ENCODE results near the gene CEP135.

- no peak for TF ChIP-seq CTCF (IDR thresholded peaks at IDR 0.05 in 2 of 3, conservative IDR thresholded peaks at IDR 0.05 in 1 of 3; ENCODE audit: borderline replicate concordance in 1 of 3, insufficient read depth in 1 of 3, low read depth in 2 of 3, low read length in 2 of 3)
- TF ChIP-seq ZNF274 (IDR thresholded peaks at IDR 0.05; ENCODE audit: low read depth, low read length), result no peak
- no peak for TF ChIP-seq JUND (IDR thresholded peaks at IDR 0.05)
- no peak for TF ChIP-seq POLR2AphosphoS5 (IDR thresholded peaks at IDR 0.05; ENCODE audit: low read depth, low read length)
- no peak for TF ChIP-seq EZH2 (IDR thresholded peaks at IDR 0.05)
- TF ChIP-seq POLR2A (IDR thresholded peaks at IDR 0.05; ENCODE audit: borderline replicate concordance, extremely low read depth, insufficient read depth, insufficient read length), result no peak
- TF ChIP-seq EZH2phosphoT487 (IDR thresholded peaks at IDR 0.05; ENCODE audit: borderline replicate concordance), result no peak
- TF ChIP-seq MAX (IDR thresholded peaks at IDR 0.05), result no peak
- no peak for TF ChIP-seq ATF3 (IDR thresholded peaks at IDR 0.05)
- TF ChIP-seq REST (IDR thresholded peaks at IDR 0.05; ENCODE audit: low read depth), result no peak
Measured at GRCh38 chr4:55931833-55932232, 16.9 kb upstream of the CEP135 start.
